Endothelial cell of umbilical vein (primary cell): ENCODE data around the gene DDHD1.

Experiments
- CTCF ChIP-seq, 2 donors: IDR thresholded peaks; 1 replicate in 1 of 2; 2 replicates in 1 of 2; pipeline ENCODE4 v1.5.1; 2011; ENCODE audit warnings: low read length in 2 of 2, mild to moderate bottlenecking in 2 of 2, moderate library complexity in 2 of 2, control low read depth in 1 of 2, inconsistent platforms in 1 of 2, low read depth in 1 of 2; ENCODE audit not compliant: insufficient read depth in 1 of 2; ENCODE audit errors: extremely low read depth in 1 of 2
- EZH2 ChIP-seq: IDR thresholded peaks from 2 replicates; pipeline ENCODE4 v1.6.1; 2012; ENCODE audit warnings: borderline replicate concordance, low read depth, mild to moderate bottlenecking, moderate library complexity, low read length, inconsistent platforms; ENCODE audit not compliant: severe bottlenecking
- POLR2A ChIP-seq: IDR thresholded peaks from 2 replicates; pipeline ENCODE4 v1.6.1; 2012; ENCODE audit warnings: low read depth, mild to moderate bottlenecking, control low read depth, low read length
- POLR2AphosphoS5 ChIP-seq: IDR thresholded peaks from 2 replicates; pipeline ENCODE4 v1.6.1; 2012; ENCODE audit warnings: low read depth, mild to moderate bottlenecking, control low read depth, low read length, moderate library complexity; ENCODE audit not compliant: insufficient read depth

DNA sequence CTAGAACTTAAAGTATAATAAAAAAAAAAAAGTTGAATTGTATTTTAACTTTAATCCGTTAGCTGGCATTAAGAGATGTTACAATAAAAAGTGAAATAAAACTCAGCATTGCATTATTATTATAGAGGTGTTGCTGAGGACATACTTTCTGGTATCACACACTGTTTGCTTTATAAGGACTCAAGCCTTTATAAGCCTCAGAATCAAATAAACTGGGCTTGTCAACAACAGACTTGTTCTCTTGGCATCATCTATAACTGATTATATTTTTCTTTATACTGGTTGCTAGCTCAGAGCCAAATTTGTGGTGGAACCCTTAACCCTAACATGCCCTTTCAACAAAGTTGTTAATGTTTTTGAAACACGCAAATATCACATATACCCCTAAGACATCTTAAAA, 62.3 kb downstream of the DDHD1 start:
- TF ChIP-seq CTCF (IDR thresholded peaks at IDR 0.05; ENCODE audit: extremely low read depth in 1 of 2, insufficient read depth in 1 of 2, low read depth in 1 of 2, low read length in 2 of 2) (no peak), POLR2A (no peak), EZH2 (no peak), POLR2AphosphoS5 (no peak)
